ENCODE measurements around the gene SNX30. TPM values are rescaled to one million over a fixed set of nuclear protein-coding genes. Genes with fewer than 3 reads are reported as not detected.

Gene SNX30
- total and polyA plus RNA-seq, 4 donors: 1.8 to 13.5 (median 6.5) TPM

GRCh38 chr9:112914524-112914923, 164.0 kb downstream of the SNX30 start:
- 87% methylated on average over 2 of the region's 2 CpGs for WGBS
- TF ChIP-seq FOXA1 (IDR thresholded peaks at IDR 0.05) (no peak), NR2F2 (IDR thresholded peaks at IDR 0.05) (no peak), HNF4G (IDR thresholded peaks at IDR 0.05) (no peak), JUND (IDR thresholded peaks at IDR 0.05) (no peak), SP1 (IDR thresholded peaks at IDR 0.05) (no peak), RXRA (IDR thresholded peaks at IDR 0.05) (no peak), TAF1 (conservative IDR thresholded peaks at IDR 0.05) (no peak), FOXA2 (IDR thresholded peaks at IDR 0.05) (no peak), YY1 (IDR thresholded peaks at IDR 0.05) (no peak), MAX (IDR thresholded peaks at IDR 0.05) (no peak), HNF4A (conservative IDR thresholded peaks at IDR 0.05) (no peak), ATF3 (IDR thresholded peaks at IDR 0.05) (no peak), ZBTB33 (IDR thresholded peaks at IDR 0.05) (no peak), RAD21 (IDR thresholded peaks at IDR 0.05) (no peak), REST (IDR thresholded peaks at IDR 0.05) (no peak), GABPA (IDR thresholded peaks at IDR 0.05 in 1 of 2, conservative IDR thresholded peaks at IDR 0.05 in 1 of 2) (no peak), CTCF (IDR thresholded peaks at IDR 0.05; ENCODE audit: low read depth, low read length, missing input control) (no peak), EGR1 (IDR thresholded peaks at IDR 0.05; ENCODE audit: low read depth in 2 of 2) (no peak)
- DNase-seq (ENCODE audit: low spot score): no peak

More at GRCh38 chr9:112914524-112914923, 164.0 kb downstream of the SNX30 start:
- H3K4me3 ChIP-seq (ENCODE audit: low read depth in 1 of 3, low read length in 3 of 3): no peak overlapping the region
- no peak overlapping the region for H3K9ac ChIP-seq (ENCODE audit: low read depth in 1 of 2, low read length in 2 of 2)
- no peaks in the 10 kb centered on the region for H3K9me3 ChIP-seq (ENCODE audit: control insufficient read depth in 4 of 4, low read length in 3 of 4)
- H3K4me1 ChIP-seq (ENCODE audit: control insufficient read depth in 4 of 4, insufficient read depth in 4 of 4, low read length in 3 of 4): no peaks in the 10 kb centered on the region
- H3K27me3 ChIP-seq (ENCODE audit: control insufficient read depth in 4 of 4, insufficient read depth in 4 of 4, low read length in 3 of 4): peaks cover 0 to 4% (median 0%) of the 10 kb centered on the region in 4 donors
- no peaks in the 10 kb centered on the region for H3K36me3 ChIP-seq (ENCODE audit: control insufficient read depth in 4 of 4, insufficient read depth in 3 of 4, low read depth in 1 of 4, low read length in 3 of 4)
- H3K27ac ChIP-seq (ENCODE audit: low read depth in 1 of 2, low read length in 2 of 2): no peak overlapping the region

Data from liver (tissue), 9 donors.